GM19395 (cell line): ENCODE results near the gene RBFOX1.
"Not testable (repeated sequence)": the region's sequence is repeated elsewhere in the genome, so short reads cannot be mapped to it uniquely, and the experiment has no call there.

Experiments used
- ATAC-seq: cut with Tn5 transposase; IDR thresholded peaks from one replicate; pipeline ENCODE4 v1.9.1; 2021; ENCODE audit warnings: mild to moderate bottlenecking, moderate library complexity; ENCODE audit not compliant: unreplicated experiment

RBFOX1 gene

DNA sequence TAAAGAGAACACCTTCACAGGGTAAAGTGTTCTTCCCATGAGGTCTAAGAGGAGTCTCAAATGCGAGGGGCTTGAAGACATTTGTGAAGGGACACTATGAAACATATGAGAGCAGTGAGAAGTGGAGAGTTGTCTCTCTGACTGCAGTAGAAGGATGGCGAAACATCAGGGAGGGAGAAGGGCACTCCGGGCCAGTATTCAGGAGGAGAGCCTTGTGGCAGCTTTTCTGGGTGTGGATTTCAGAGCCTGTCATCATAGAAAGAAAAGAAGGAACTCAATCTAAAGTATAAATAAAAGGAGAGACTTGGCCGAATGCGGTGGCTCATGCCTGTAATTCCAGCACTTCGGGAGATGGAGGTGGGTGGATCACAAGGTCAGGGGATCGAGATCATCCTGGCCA lies 117.2 kb downstream of the RBFOX1 start:
- no peak for ATAC-seq

- ATAC-seq: no peak
Measured at GRCh38 chr16:7450440-7450839, 117.8 kb downstream of the RBFOX1 start.

GRCh38 chr16:7452090-7452489 lies 119.4 kb downstream of the RBFOX1 start:
- no peak for ATAC-seq

DNA sequence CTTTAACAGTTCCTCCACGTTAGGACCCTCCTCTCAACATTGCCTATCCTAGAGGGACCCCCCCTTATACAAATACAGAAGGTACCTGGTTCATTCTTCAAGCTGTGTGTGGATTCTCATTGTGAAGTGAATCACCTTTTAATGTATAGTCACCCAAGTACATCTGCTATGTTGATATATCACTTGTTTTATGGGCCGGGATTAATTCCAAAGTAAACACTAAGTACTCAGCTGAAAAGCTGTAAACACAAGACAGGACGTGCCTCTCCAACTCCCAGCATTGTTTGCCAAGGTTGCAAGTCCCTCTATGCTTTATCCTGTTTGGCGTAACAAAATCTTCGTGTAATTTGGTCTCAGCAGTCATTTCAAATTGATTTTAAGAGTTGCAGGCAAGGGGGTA lies 123.6 kb downstream of the RBFOX1 start:
- ATAC-seq: no peak

DNA sequence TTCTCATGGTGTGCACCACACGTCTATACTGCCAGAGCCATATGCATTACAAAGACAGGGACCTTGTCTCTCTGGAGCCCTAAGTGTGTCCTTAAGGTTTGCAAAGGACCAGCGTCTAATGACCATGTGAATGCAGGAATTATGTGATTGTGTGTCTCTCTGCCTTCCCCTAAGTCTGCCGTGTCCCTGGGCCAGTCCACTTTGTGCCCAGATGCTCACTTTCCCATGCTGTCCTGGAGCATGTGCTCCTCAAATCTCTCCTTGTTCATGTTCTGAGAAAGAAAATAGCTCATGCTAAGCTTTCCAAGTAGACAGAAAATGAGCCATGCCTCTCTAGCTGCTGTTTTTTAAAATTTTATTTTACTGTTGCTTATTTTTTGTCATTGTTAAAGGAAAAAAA lies 125.5 kb downstream of the RBFOX1 start:
- ATAC-seq: no peak

DNA sequence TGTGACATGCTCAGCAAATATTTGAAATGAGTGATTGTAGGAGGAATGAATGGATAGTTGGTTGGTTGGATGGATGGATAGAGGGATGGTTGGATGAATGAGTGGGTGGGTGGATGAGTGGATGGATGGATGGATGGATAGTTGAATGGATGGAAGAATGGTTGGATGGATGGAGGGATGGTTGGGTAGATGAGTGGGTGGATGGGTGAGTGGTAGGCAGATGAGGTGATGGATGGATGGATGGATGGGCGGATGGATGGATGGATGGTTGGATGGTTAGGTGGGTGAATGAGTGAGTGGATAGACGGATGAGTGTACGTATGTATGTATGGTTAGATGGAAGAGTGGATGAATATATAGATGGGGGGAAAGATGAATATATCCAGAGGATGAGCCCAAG lies 137.7 kb downstream of the RBFOX1 start:
- ATAC-seq: no peak

GRCh38 chr16:7471268-7471667 lies 138.6 kb downstream of the RBFOX1 start:
- no peak for ATAC-seq

GRCh38 chr16:7482032-7482431 lies 149.4 kb downstream of the RBFOX1 start:
- no peak for ATAC-seq

GRCh38 chr16:7482596-7483290 lies 150.1 kb downstream of the RBFOX1 start:
- no peak for ATAC-seq

DNA sequence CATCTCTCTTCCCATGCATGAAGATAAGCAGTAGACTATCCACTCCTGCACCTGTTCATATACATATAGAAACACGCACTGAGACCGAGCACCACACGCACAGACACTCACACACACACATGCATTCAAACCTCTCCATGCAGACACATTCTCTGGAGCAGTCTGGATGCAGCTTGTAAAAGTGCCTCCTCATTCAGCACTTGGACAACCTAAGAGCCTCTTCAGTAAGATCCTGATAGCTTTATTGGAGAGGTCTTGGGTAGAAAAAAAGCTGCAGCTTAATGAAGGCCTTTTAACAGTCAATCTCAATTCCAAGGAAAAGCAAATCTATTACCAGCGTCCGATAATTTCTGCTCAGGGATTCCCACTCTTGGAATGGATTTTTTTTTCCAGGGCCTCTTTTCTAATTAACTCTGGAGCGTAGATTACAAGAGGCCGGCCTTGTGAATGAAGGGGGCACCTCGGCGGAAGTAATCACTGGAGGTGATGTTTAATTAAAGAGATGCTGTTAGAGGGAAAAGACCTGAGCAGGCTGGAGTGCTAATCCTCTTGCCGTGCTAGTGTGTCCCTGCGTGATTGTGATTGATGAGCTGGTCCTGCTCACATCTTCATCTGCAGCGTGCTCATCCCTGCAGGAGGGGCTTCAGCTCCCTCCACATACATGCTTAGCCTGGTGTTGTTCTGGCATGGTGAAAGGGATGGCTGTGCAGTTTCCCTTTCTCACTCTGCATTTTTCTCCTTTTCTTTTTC lies 155.1 kb downstream of the RBFOX1 start:
- no peak for ATAC-seq

DNA sequence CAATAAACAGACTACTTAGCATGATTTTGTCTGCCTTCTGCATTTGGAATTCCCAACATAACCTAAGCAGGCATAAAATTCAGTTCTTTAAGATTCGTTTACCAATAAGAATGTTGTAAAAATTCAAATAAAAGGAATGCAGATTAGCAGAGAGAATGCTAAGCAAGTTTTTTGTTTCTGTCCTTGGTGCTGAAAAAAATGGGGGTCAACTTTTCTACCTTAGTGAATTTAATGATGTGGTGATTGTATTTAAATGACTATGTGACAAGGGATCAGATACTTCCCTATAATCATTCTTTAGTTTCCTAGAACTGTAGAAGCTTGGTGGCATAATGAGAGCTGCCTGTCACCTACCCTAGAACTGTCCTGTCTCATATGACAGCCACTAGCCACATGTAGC lies 159.5 kb downstream of the RBFOX1 start:
- ATAC-seq: no peak

- ATAC-seq: no peak
Measured at GRCh38 chr16:7493133-7493532, 160.5 kb downstream of the RBFOX1 start.

- ATAC-seq: no peak
Measured at GRCh38 chr16:7497691-7498090, 165.0 kb downstream of the RBFOX1 start.

- no peak for ATAC-seq
Measured at GRCh38 chr16:7501868-7502267, 169.2 kb downstream of the RBFOX1 start.

GRCh38 chr16:7502591-7503157 lies 170.0 kb downstream of the RBFOX1 start:
- not testable (repeated sequence) for ATAC-seq

DNA sequence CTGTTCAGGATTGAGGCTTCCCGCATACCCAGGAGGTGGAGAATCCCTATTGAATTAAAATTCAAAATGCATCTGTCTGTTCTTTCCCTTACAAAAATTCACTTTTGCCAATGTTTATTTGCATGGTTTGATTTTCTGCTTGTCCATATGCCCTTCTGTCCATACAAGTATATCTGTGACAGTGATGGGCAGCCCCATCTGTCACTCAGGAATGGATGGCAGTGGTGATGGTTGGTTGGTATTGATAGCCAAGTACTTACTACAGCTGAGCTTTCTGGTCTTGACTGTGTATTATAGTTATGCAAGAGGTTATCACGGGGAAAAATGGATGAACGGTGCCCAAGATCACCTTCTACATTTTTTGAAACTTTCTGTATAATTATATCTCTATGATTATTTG lies 171.0 kb downstream of the RBFOX1 start:
- ATAC-seq: no peak

GRCh38 chr16:7504844-7505243 lies 172.2 kb downstream of the RBFOX1 start:
- no peak for ATAC-seq

DNA sequence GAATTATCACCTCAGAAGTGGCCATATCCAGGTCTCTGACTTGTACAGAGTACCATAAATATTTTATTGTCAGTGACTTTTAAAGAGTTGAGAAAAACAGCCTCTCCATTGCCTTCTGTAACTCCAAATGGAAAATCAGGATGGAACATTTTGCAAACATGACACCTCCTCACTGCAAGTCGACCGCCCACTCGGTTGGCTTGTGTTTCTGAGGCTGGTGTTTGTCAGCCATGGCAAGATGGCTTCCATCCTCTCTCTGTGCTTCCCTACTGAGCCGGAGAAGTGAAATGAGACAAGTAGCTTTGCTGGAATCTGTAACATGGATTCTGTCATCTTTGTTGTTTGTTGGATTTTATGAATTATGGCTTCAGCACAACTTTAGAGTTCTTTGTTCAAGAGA lies 172.8 kb downstream of the RBFOX1 start:
- ATAC-seq: no peak

DNA sequence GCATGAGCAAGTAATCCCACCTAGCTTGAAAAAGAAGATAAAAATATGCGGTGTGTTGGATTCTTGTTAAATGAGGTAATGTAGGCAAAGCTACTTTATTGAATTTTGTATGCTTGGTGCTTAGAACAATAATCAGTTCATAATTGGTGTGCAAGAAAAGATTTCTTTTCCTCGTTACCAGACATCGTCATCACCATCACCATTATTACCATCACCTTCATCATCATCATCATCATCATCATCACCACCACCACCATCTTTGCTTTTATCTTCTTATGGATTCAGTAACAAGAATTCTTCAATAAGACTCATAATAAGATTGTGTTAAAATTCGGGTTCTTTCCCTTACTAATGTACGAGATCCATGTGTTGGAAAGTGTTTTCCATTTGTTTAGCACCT lies 173.7 kb downstream of the RBFOX1 start:
- ATAC-seq: no peak

DNA sequence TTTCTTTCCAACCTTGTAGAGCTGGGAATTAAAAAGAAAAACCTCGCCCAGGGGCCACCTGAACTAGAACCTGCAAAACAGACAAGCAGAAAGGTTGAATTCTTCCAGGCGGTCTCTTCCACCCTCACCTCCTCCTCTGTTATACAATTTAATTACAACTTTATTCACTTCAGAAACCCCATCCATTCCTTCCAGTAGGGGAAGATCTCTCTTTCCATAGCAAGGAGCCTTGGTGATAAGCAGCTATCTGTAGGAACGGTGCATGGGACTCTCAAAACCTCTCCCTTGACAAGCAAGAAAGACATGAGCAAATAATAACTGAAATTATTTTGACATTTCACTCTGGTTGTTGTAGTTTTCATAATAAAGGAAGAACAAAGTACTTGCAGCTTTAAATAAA lies 176.0 kb downstream of the RBFOX1 start:
- ATAC-seq: no peak

GRCh38 chr16:7509963-7510601 lies 177.4 kb downstream of the RBFOX1 start:
- ATAC-seq: no peak
